Bronchial epithelial cell (primary cell): Measurements from ENCODE around the gene TSPAN17. TPM values are rescaled to one million over a fixed set of nuclear protein-coding genes. Genes with fewer than 3 reads are reported as not detected.

ENCODE experiments used
- DNase-seq: peaks from one replicate; pipeline ENCODE4 v3.0.0-alpha.2; 2010; ENCODE audit warnings: low read depth
- FAIRE-seq: peaks from 2 replicates; lab custom pipeline; 2011; peaks lifted over from hg19 to GRCh38; lab: Jason Lieb, UNC
- H3K27me3 ChIP-seq: 2 replicates; pipeline ENCODE4 v1.5.1; 2011; ENCODE audit warnings: low read length; ENCODE audit not compliant: control insufficient read depth, insufficient read depth
- H3K36me3 ChIP-seq: 2 replicates; pipeline ENCODE4 v1.5.1; 2011; ENCODE audit warnings: low read length; ENCODE audit not compliant: control insufficient read depth, insufficient read depth
- H3K4me3 ChIP-seq: 2 replicates; pipeline ENCODE4 v1.5.1; 2011; ENCODE audit warnings: mild to moderate bottlenecking, low read depth, low read length, control low read depth
- CTCF ChIP-seq: IDR thresholded peaks from 2 replicates; pipeline ENCODE4 v1.5.1; 2011; ENCODE audit warnings: mild to moderate bottlenecking, moderate library complexity, low read length, control low read depth, inconsistent platforms; ENCODE audit not compliant: insufficient read depth, severe bottlenecking
- total RNA-seq: library from RNA; depleted of rRNA; stranded (reverse); fragments of >200 nt; gene quantifications from 2 replicates; pipeline ENCODE4 v1.2.1, GENCODE V29; 2014

TSPAN17 gene
- total RNA-seq, 1 donor from 2014 or later = 46.3 TPM

GRCh38 chr5:176704817-176705216 lies 57.5 kb downstream of the TSPAN17 start:
- Histone ChIP-seq H3K36me3 (no peaks in the 10 kb centered on the region), H3K4me3 (no peak overlapping the region), H3K27me3 (peaks cover under 1% of the 10 kb centered on the region)
- FAIRE-seq = no peak
- TF ChIP-seq CTCF = no peak
- no peak for DNase-seq

Other genes starting within 250 kb of the TSPAN17 start
- 241 and 381 TPM in 2 replicates for gene CLTB, start 230.9 kb upstream of the TSPAN17 start, total RNA-seq
- gene FAF2, start 199.1 kb upstream of the TSPAN17 start, total RNA-seq = 34.8 and 46.9 TPM in 2 replicates
- gene RNF44, start 110.1 kb upstream of the TSPAN17 start, total RNA-seq = 2.1 and 3.6 TPM in 2 replicates
- under 0.01 TPM in 2 replicates for gene CDHR2, start 98.1 kb upstream of the TSPAN17 start, total RNA-seq
- gene GPRIN1, start 37.3 kb upstream of the TSPAN17 start, total RNA-seq = 1.6 and 2.8 TPM in 2 replicates
- not detected in 2 replicates for gene SNCB, start 16.9 kb upstream of the TSPAN17 start, total RNA-seq
- not detected in 2 replicates for gene EIF4E1B, start 16.8 kb upstream of the TSPAN17 start, total RNA-seq
- not detected in 2 replicates for gene UNC5A, start 163.1 kb downstream of the TSPAN17 start, total RNA-seq